Right lobe of liver (tissue), 6 donors: Measurements from ENCODE around the gene KCTD12. TPM values are rescaled to one million over a fixed set of nuclear protein-coding genes. Genes with fewer than 3 reads are reported as not detected.

Experiments used
- ATAC-seq, 4 donors: fragments of 200-7000 bp; cut with Tn5 transposase; one replicate each; pipeline ENCODE4 v1.9.1; 2020; ENCODE audit warnings: mild to moderate bottlenecking in 4 of 4, moderate library complexity in 4 of 4
- DNase-seq, 3 donors: peaks; one replicate each; pipeline ENCODE4 v3.0.0-alpha.2; 2020
- H3K27ac ChIP-seq, 3 donors: fragments of 200-600 bp; one replicate each; pipeline ENCODE4 v1.8.0; 2022
- H3K27me3 ChIP-seq, 2 donors: fragments of 200-600 bp; one replicate each; pipeline ENCODE4 v1.8.0; 2022
- H3K36me3 ChIP-seq, 4 donors: fragments of 200-600 bp; sonication (generic) in 1 of 4; one replicate each; pipeline versions ENCODE4 v1.5.1 to v1.8.0; 2017 to 2022; ENCODE audit warnings: control low read depth in 1 of 4
- H3K4me1 ChIP-seq, 4 donors: fragments of 200-600 bp; sonication (generic) in 1 of 4; one replicate each; pipeline versions ENCODE4 v1.5.1 to v1.8.0; 2017 to 2022; ENCODE audit warnings: control low read depth in 1 of 4
- H3K4me3 ChIP-seq, 3 donors: fragments of 200-600 bp; one replicate each; pipeline ENCODE4 v1.8.0; 2022
- H3K9me3 ChIP-seq, 4 donors: fragments of 200-600 bp; sonication (generic) in 1 of 4; one replicate each; pipeline versions ENCODE4 v1.5.1 to v1.8.0; 2017 to 2022; ENCODE audit warnings: control low read depth in 1 of 4
- CTCF ChIP-seq, 4 donors: fragments of 200-600 bp in 3 of 4; fragments of 450-650 bp in 1 of 4; IDR thresholded peaks; one replicate each; pipeline versions ENCODE4 v1.5.1 to v1.8.0; 2016 to 2022; ENCODE audit warnings: antibody characterized with exemption in 4 of 4, mild to moderate bottlenecking in 2 of 4
- POLR2A ChIP-seq: fragments of 450-650 bp; IDR thresholded peaks from one replicate; pipeline ENCODE4 v1.6.1; 2017; ENCODE audit warnings: antibody characterized with exemption, mild to moderate bottlenecking
- WGBS: methylation state at CpG from one replicate; pipeline ENCODE4 v1.1.6; 2018; ENCODE audit warnings: low coverage, low lambda C conversion rate; ENCODE audit not compliant: insufficient coverage; ENCODE audit errors: missing lambda C conversion rate; 5-methylcytosine and 5-hydroxymethylcytosine counted together
- intact Hi-C, 2 donors: fragments of 100-400 bp; cut with DNase I; formaldehyde crosslinking; loops; one replicate each; pipeline versions ENCODE4 v1.11.2 to v1.14.1; 2022
- total RNA-seq, 6 experiments: library from RNA; depleted of rRNA in 2 of 6; stranded (reverse); fragments of >200 nt in 2 of 6; fragmentation: NEBNext Ultra II Directional in 3 of 6; extraction: Animal tissue kit (Norgen Biotek cat#: 25700) in 3 of 6; gene quantifications; one replicate each; pipeline versions ENCODE4 v1.1.0 to v1.2.4, GENCODE V29; 2016 to 2023
- donor health status: DM: no; HTN: yes; CAD: no.
- donor health status: DM: no; HTN: no; CAD: no.
- donor health status: DM: no; HTN: no; CAD: no.
- donor health status: DM: no; HTN: yes; CAD: no.
- donor health status: DM: no; HTN: yes; CAD: no.

Gene KCTD12
- total RNA-seq, 6 experiments from 2014 or later, result 3.5 to 10.9 (median 7.1) TPM

GRCh38 chr13:76851961-76852360, 34.2 kb downstream of the KCTD12 start:
- intact Hi-C loops, result no loop called here
- Histone ChIP-seq H3K27me3 (no peaks in the 10 kb centered on the region), H3K4me1 (no peaks in the 10 kb centered on the region), H3K27ac (no peak overlapping the region), H3K36me3 (no peaks in the 10 kb centered on the region), H3K9me3 (no peaks in the 10 kb centered on the region), H3K4me3 (no peak overlapping the region)
- ATAC-seq (no peak), DNase-seq (no peak)
- TF ChIP-seq POLR2A (no peak), CTCF (IDR thresholded peaks at IDR 0.05) (no peak)
- 63% methylated on average over 4 of the region's 4 CpGs for WGBS

- Histone ChIP-seq H3K4me1 (no peaks in the 10 kb centered on the region), H3K36me3 (no peaks in the 10 kb centered on the region), H3K9me3 (no peaks in the 10 kb centered on the region), H3K27me3 (no peaks in the 10 kb centered on the region), H3K27ac (no peak overlapping the region), H3K4me3 (no peak overlapping the region)
- intact Hi-C loops, result no loop called here
- WGBS, result 84% methylated on average over 5 of the region's 6 CpGs
- TF ChIP-seq CTCF (IDR thresholded peaks at IDR 0.05), result no peak
- no peak for TF ChIP-seq POLR2A
- ATAC-seq, result no peak
- no peak for DNase-seq
Observed at GRCh38 chr13:76849493-76849892, 36.7 kb downstream of the KCTD12 start.

GRCh38 chr13:76848596-76848995, 37.6 kb downstream of the KCTD12 start:
- no peak for TF ChIP-seq POLR2A
- TF ChIP-seq CTCF (IDR thresholded peaks at IDR 0.05), result no peak
- no peak overlapping the region for H3K27ac ChIP-seq
- no peaks in the 10 kb centered on the region for H3K4me1 ChIP-seq
- WGBS, result 34% methylated on average over 3 of the region's 3 CpGs
- no peak overlapping the region for H3K4me3 ChIP-seq
- DNase-seq (no peak), ATAC-seq (peak in 1 of 4 donors; percentile 23)
- H3K36me3 ChIP-seq, result no peaks in the 10 kb centered on the region
- H3K27me3 ChIP-seq, result no peaks in the 10 kb centered on the region
- no peaks in the 10 kb centered on the region for H3K9me3 ChIP-seq
- intact Hi-C loops, result no loop called here

GRCh38 chr13:76846363-76846762, 39.8 kb downstream of the KCTD12 start:
- intact Hi-C loops, result no loop called here
- ATAC-seq (no peak), DNase-seq (no peak)
- Histone ChIP-seq H3K4me1 (no peaks in the 10 kb centered on the region), H3K27me3 (no peaks in the 10 kb centered on the region), H3K9me3 (no peaks in the 10 kb centered on the region), H3K4me3 (no peak overlapping the region), H3K27ac (no peak overlapping the region), H3K36me3 (no peaks in the 10 kb centered on the region)
- WGBS, result 56% methylated on average over 4 of the region's 4 CpGs
- TF ChIP-seq CTCF (IDR thresholded peaks at IDR 0.05) (no peak), POLR2A (no peak)

- ATAC-seq (no peak), DNase-seq (no peak)
- Histone ChIP-seq H3K36me3 (no peaks in the 10 kb centered on the region), H3K27me3 (no peaks in the 10 kb centered on the region), H3K4me1 (no peaks in the 10 kb centered on the region), H3K9me3 (no peaks in the 10 kb centered on the region), H3K4me3 (no peak overlapping the region), H3K27ac (no peak overlapping the region)
- intact Hi-C loops, result no loop called here
- TF ChIP-seq POLR2A, result no peak
- WGBS, result 28% methylated on average over 2 of the region's 2 CpGs
Observed at GRCh38 chr13:76845865-76846264, 40.3 kb downstream of the KCTD12 start.
